OCI-LY1 (cell line): ENCODE data around the gene NOS1.
A peak's percentile ranks its signal among the peaks of the same experiment; 100 is the strongest.

Source experiments
- H2AFZ ChIP-seq: fragments of 200-600 bp; sonication (generic), shearing (Covaris generic); 2 replicates; pipeline ENCODE4 v1.6.0; 2014; ENCODE audit warnings: antibody characterized with exemption, mild to moderate bottlenecking, low read length
- H3F3A ChIP-seq: fragments of 200-600 bp; sonication (generic), shearing (Covaris generic); 2 replicates; pipeline ENCODE4 v1.6.0; 2014; ENCODE audit warnings: mild to moderate bottlenecking, antibody characterized with exemption, low read length, moderate library complexity; ENCODE audit not compliant: insufficient read depth
- H3K27ac ChIP-seq: fragments of 200-600 bp; sonication (generic); 2 replicates; pipeline ENCODE4 v1.5.1; 2014; ENCODE audit warnings: low read length, mixed run types, mild to moderate bottlenecking, low read depth; ENCODE audit not compliant: poor library complexity, severe bottlenecking
- H3K27me3 ChIP-seq: fragments of 200-600 bp; sonication (generic); 2 replicates; pipeline ENCODE4 v1.6.0; 2014; ENCODE audit warnings: antibody characterized with exemption, mild to moderate bottlenecking, low read length, moderate library complexity; ENCODE audit not compliant: insufficient read depth
- H3K36me3 ChIP-seq: fragments of 200-600 bp; sonication (generic); 2 replicates; pipeline ENCODE4 v1.6.1; 2014; ENCODE audit warnings: mild to moderate bottlenecking, antibody characterized with exemption, low read length, moderate library complexity, mixed read lengths; ENCODE audit not compliant: insufficient read depth
- H3K4me1 ChIP-seq: fragments of 200-600 bp; sonication (generic); 2 replicates; pipeline ENCODE4 v1.5.1; 2014; ENCODE audit warnings: mild to moderate bottlenecking, low read length, moderate library complexity; ENCODE audit not compliant: insufficient read depth, severe bottlenecking
- H3K4me2 ChIP-seq: fragments of 200-600 bp; sonication (generic), shearing (Covaris generic); 2 replicates; pipeline ENCODE4 v1.6.1; 2014; ENCODE audit warnings: low read length
- H3K4me3 ChIP-seq: fragments of 200-600 bp; sonication (generic); 2 replicates; pipeline ENCODE4 v1.5.1; 2014; ENCODE audit warnings: low read length, low read depth, mild to moderate bottlenecking, mixed read lengths; ENCODE audit not compliant: poor library complexity, severe bottlenecking
- H3K79me2 ChIP-seq: fragments of 200-600 bp; shearing (Covaris generic); 2 replicates; pipeline ENCODE4 v1.6.1; 2016; ENCODE audit warnings: mixed run types, low read length, mixed read lengths; ENCODE audit not compliant: insufficient read depth
- H3K9ac ChIP-seq: fragments of 200-600 bp; sonication (generic), shearing (Covaris generic); 2 replicates; pipeline ENCODE4 v1.6.1; 2014; ENCODE audit warnings: mild to moderate bottlenecking, low read length, mixed read lengths
- H3K9me2 ChIP-seq: fragments of 200-600 bp; sonication (generic), shearing (Covaris generic); 2 replicates; pipeline ENCODE4 v1.6.1; 2014; ENCODE audit warnings: low read depth, mild to moderate bottlenecking, low read length, mixed read lengths
- H3K9me3 ChIP-seq: fragments of 200-600 bp; shearing (Covaris generic); 2 replicates; pipeline ENCODE4 v1.6.1; 2014; ENCODE audit warnings: low read length, mixed read lengths
- H4K20me1 ChIP-seq: fragments of 200-600 bp; sonication (generic), shearing (Covaris generic); 2 replicates; pipeline ENCODE4 v1.6.0; 2016; ENCODE audit warnings: mild to moderate bottlenecking, low read length; ENCODE audit not compliant: insufficient read depth
- CTCF ChIP-seq: fragments of 200-600 bp; sonication (generic), shearing (Covaris generic); IDR thresholded peaks from 2 replicates; pipeline ENCODE4 v1.5.1; 2017; ENCODE audit warnings: mild to moderate bottlenecking, antibody characterized with exemption, low read length, moderate library complexity, mixed read lengths
- EZH2 ChIP-seq: fragments of 200-600 bp; sonication (generic), shearing (Covaris generic); IDR thresholded peaks from 2 replicates; pipeline ENCODE4 v1.8.0; 2017; ENCODE audit warnings: borderline replicate concordance, mixed run types, mild to moderate bottlenecking, antibody characterized with exemption, low read length, moderate library complexity, mixed read lengths

Gene NOS1

DNA sequence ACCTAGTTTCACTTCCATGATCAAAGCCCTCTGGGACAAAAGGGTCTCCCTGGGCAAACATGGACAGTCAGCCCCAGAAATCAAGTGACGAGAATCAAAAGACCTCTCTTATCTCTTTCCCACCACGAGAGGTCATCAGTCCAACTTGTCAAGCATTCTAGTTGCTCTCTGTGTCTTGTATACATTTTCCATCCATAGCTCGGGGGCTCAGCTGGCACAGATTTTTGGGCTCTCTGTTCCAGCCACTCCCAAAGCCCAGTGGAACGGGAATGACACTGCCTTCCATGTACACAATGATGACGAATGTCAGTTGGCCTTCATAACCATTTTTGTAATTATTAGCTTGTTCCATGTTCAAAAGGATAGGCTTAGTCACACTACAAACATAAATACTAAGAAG lies 29.7 kb downstream of the NOS1 start:
- no peaks in the 10 kb centered on the region for H3K4me1 ChIP-seq
- H3K36me3 ChIP-seq = no peaks in the 10 kb centered on the region
- H3K27me3 ChIP-seq = no peaks in the 10 kb centered on the region
- H3K4me3 ChIP-seq = no peak overlapping the region
- H3K4me2 ChIP-seq = no peak overlapping the region
- no peaks in the 10 kb centered on the region for H3K9me2 ChIP-seq
- no peak overlapping the region for H3K9ac ChIP-seq
- no peak overlapping the region for H2AFZ ChIP-seq
- no peaks in the 10 kb centered on the region for H3K79me2 ChIP-seq
- no peaks in the 10 kb centered on the region for H4K20me1 ChIP-seq
- TF ChIP-seq CTCF (peak; percentile 22; the same call in 1 of the 2 replicates), EZH2 (no peak)
- no peak overlapping the region for H3K27ac ChIP-seq
- no peaks in the 10 kb centered on the region for H3F3A ChIP-seq
- no peaks in the 10 kb centered on the region for H3K9me3 ChIP-seq

GRCh38 chr12:117330441-117331113 lies 30.8 kb downstream of the NOS1 start:
- Histone ChIP-seq H3K9ac (no peak overlapping the region), H2AFZ (no peak overlapping the region), H3K9me2 (no peaks in the 10 kb centered on the region), H3K9me3 (no peaks in the 10 kb centered on the region), H3K36me3 (no peaks in the 10 kb centered on the region), H4K20me1 (no peaks in the 10 kb centered on the region), H3K27me3 (no peaks in the 10 kb centered on the region), H3K4me3 (no peak overlapping the region), H3K4me1 (no peaks in the 10 kb centered on the region), H3K79me2 (no peaks in the 10 kb centered on the region), H3F3A (no peaks in the 10 kb centered on the region), H3K4me2 (no peak overlapping the region), H3K27ac (no peak overlapping the region)
- TF ChIP-seq EZH2 = no peak

DNA sequence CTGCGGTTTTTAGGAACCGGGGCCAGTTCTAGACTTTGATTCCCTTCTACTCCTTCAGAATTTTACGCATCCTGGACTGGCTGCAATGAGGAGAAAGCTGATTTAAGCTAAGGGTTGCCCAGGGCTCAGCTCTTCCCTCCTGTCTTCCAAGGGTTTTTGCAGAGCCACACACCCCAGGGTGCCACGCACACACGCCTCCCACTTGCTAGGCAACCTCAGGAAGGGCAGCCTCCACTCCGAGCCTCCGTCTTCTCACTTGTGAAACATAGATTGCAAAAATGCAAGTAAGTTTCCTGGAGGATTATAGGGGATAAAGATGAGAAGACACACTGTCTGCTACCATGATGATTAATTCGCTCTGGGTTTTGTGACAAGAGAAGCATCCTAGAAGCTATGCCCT lies 31.7 kb downstream of the NOS1 start:
- no peaks in the 10 kb centered on the region for H3K9me3 ChIP-seq
- H3F3A ChIP-seq = no peaks in the 10 kb centered on the region
- no peaks in the 10 kb centered on the region for H3K36me3 ChIP-seq
- no peak overlapping the region for H2AFZ ChIP-seq
- H3K79me2 ChIP-seq = no peaks in the 10 kb centered on the region
- H4K20me1 ChIP-seq = no peaks in the 10 kb centered on the region
- H3K27ac ChIP-seq = no peak overlapping the region
- H3K9ac ChIP-seq = no peak overlapping the region
- H3K4me2 ChIP-seq = no peak overlapping the region
- H3K27me3 ChIP-seq = no peaks in the 10 kb centered on the region
- H3K9me2 ChIP-seq = no peaks in the 10 kb centered on the region
- no peak overlapping the region for H3K4me3 ChIP-seq
- no peaks in the 10 kb centered on the region for H3K4me1 ChIP-seq
- TF ChIP-seq CTCF (no peak), EZH2 (no peak)

DNA sequence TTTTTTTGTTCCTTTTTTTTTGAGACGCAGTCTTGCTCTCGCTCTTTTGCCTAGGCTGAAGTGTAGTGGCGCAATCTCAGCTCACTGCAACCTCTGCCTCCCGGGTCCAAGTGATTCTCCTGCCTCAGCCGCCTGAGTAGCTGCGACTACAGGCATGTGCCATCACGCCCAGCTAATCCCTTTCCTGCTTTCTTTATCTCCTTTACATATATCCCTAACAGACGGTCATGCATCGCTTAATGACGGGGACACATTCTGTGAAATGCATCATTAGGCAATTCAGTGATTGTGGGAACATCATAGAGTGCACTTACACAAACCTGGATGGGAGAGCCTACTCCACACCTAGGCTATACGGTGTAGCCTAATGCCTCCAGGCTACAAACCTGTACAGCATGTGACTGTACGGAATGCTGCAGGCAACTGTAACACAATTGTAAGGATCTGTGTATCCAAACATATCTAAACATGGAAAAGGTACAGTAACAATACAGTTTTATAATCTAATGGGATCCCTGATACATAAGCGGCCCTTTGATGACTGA lies 32.8 kb downstream of the NOS1 start:
- no peak overlapping the region for H3K9ac ChIP-seq
- H3K4me2 ChIP-seq = no peak overlapping the region
- H2AFZ ChIP-seq = no peak overlapping the region
- H3K36me3 ChIP-seq = no peaks in the 10 kb centered on the region
- H3K9me3 ChIP-seq = no peaks in the 10 kb centered on the region
- H3K4me1 ChIP-seq = no peaks in the 10 kb centered on the region
- no peak for TF ChIP-seq CTCF
- no peak for TF ChIP-seq EZH2
- no peaks in the 10 kb centered on the region for H3K9me2 ChIP-seq
- no peak overlapping the region for H3K4me3 ChIP-seq
- no peaks in the 10 kb centered on the region for H3K27me3 ChIP-seq
- no peaks in the 10 kb centered on the region for H4K20me1 ChIP-seq
- no peaks in the 10 kb centered on the region for H3F3A ChIP-seq
- no peaks in the 10 kb centered on the region for H3K79me2 ChIP-seq
- H3K27ac ChIP-seq = no peak overlapping the region
